HCT116 (cell line): ENCODE data around the gene PPP1R12C. TPM values are rescaled to one million over a fixed set of nuclear protein-coding genes. Genes with fewer than 3 reads are reported as not detected.

ENCODE experiments used
- ATAC-seq: fragments of 200-7000 bp; cut with Tn5 transposase; 2 replicates; pipeline ENCODE4 v1.9.1; 2020; ENCODE audit warnings: mild to moderate bottlenecking, moderate library complexity
- BruUV-seq: library from RNA; stranded (reverse); fragments of 400-500 nt; replicated peaks from 2 replicates; lab custom pipeline; 2021; lab: Mats Ljungman, UMichigan
- CTCF ChIA-PET: fragments of 300-600 bp; sonication (Branson Sonifier 250); formaldehyde crosslinking; loops from one replicate; lab custom pipeline; 2021; ENCODE audit warnings: antibody characterized with exemption; lab: Charles Lee
- POLR2A ChIA-PET: fragments of 300-600, 350-600 bp; sonication (Branson Sonifier 250); formaldehyde crosslinking; loops from one replicate; lab custom pipeline; 2021; ENCODE audit warnings: antibody characterized with exemption; lab: Charles Lee
- RAD21 ChIA-PET, 2 experiments: fragments of 300-600 bp; sonication (Branson Sonifier 250); formaldehyde crosslinking; loops; one replicate each; lab custom pipeline; 2023; ENCODE audit warnings: low total read pairs in 2 of 2; ENCODE audit not compliant: uncharacterized antibody in 2 of 2, unreplicated experiment in 2 of 2, low non-redundant PET in 1 of 2; lab: Charles Lee
- DNase-seq: peaks from one replicate; pipeline ENCODE4 v3.0.0-alpha.2; 2010; ENCODE audit warnings: low read depth, low spot score
- H2AFZ ChIP-seq: fragments of 200-600 bp; shearing (Covaris generic), sonication (generic); 2 replicates; pipeline ENCODE4 v1.6.1; 2017; ENCODE audit warnings: low read depth, mixed run types, mixed read lengths, antibody characterized with exemption, low read length; ENCODE audit not compliant: poor library complexity, severe bottlenecking
- H3K27ac ChIP-seq: 2 replicates; pipeline ENCODE4 v1.5.1; 2012; ENCODE audit warnings: low read depth, low read length
- H3K27me3 ChIP-seq: fragments of 200-600 bp; sonication (generic); 2 replicates; pipeline ENCODE4 v1.6.1; 2016; ENCODE audit warnings: mixed run types, low read length, mixed read lengths; ENCODE audit not compliant: insufficient read depth
- H3K36me3 ChIP-seq, 2 experiments: fragments of 200-500 bp in 1 of 2; fragments of 200-600 bp in 1 of 2; sonication (Bioruptor generic) in 1 of 2; sonication (generic) in 1 of 2; 2 replicates each; pipeline versions ENCODE4 v1.5.1 to v1.6.1; 2014 to 2016; ENCODE audit warnings: low read length in 2 of 2, inconsistent platforms in 1 of 2, mixed read lengths in 1 of 2, mixed run types in 1 of 2; ENCODE audit not compliant: insufficient read depth in 2 of 2, control insufficient read depth in 1 of 2
- H3K4me1 ChIP-seq, 2 experiments: fragments of 200-600 bp in 1 of 2; sonication (generic) in 1 of 2; 2 replicates each; pipeline versions ENCODE4 v1.5.1 to v1.6.1; 2012 to 2017; ENCODE audit warnings: low read length in 2 of 2, inconsistent platforms in 1 of 2, mild to moderate bottlenecking in 1 of 2, mixed read lengths in 1 of 2, mixed run types in 1 of 2, moderate library complexity in 1 of 2; ENCODE audit not compliant: insufficient read depth in 2 of 2, control insufficient read depth in 1 of 2
- H3K4me2 ChIP-seq: fragments of 200-600 bp; sonication (generic); 2 replicates; pipeline ENCODE4 v1.6.1; 2017; ENCODE audit warnings: mixed run types, low read length, mixed read lengths
- H3K4me3 ChIP-seq, 2 experiments: fragments of 200-600 bp in 1 of 2; sonication (generic) in 1 of 2; replicated peaks in 1 of 2; 2 replicates each; pipeline ENCODE4 v1.5.1; 2011 to 2016; ENCODE audit warnings: low read length in 2 of 2, control low read depth in 1 of 2, low read depth in 1 of 2, mild to moderate bottlenecking in 1 of 2, mixed read lengths in 1 of 2, mixed run types in 1 of 2
- H3K79me2 ChIP-seq: fragments of 200-600 bp; sonication (generic); 2 replicates; pipeline ENCODE4 v1.6.1; 2017; ENCODE audit warnings: mild to moderate bottlenecking, mixed run types, low read length, moderate library complexity, mixed read lengths; ENCODE audit not compliant: insufficient read depth
- H3K9ac ChIP-seq: fragments of 200-600 bp; sonication (generic); 2 replicates; pipeline ENCODE4 v1.6.1; 2016; ENCODE audit warnings: low read length, mixed read lengths
- H3K9me2 ChIP-seq: fragments of 200-600 bp; sonication (generic), shearing (Covaris generic); 2 replicates; pipeline ENCODE4 v1.6.1; 2017; ENCODE audit warnings: mixed run types, mild to moderate bottlenecking, moderate library complexity; ENCODE audit not compliant: insufficient read depth
- H3K9me3 ChIP-seq, 2 experiments: fragments of 200-500 bp in 1 of 2; fragments of 200-600 bp in 1 of 2; sonication (Bioruptor generic) in 1 of 2; sonication (generic) in 1 of 2; 2 replicates each; pipeline ENCODE4 v1.6.1; 2014 to 2017; ENCODE audit warnings: low read length in 2 of 2, mixed read lengths in 2 of 2, inconsistent platforms in 1 of 2, low read depth in 1 of 2, mild to moderate bottlenecking in 1 of 2, mixed run types in 1 of 2, moderate library complexity in 1 of 2; ENCODE audit not compliant: control insufficient read depth in 1 of 2, insufficient read depth in 1 of 2
- H4K20me1 ChIP-seq: fragments of 200-600 bp; sonication (generic), shearing (Covaris generic); 2 replicates; pipeline ENCODE4 v1.6.1; 2017; ENCODE audit warnings: mixed run types, mild to moderate bottlenecking, moderate library complexity; ENCODE audit not compliant: insufficient read depth
- EZH2 ChIP-seq: fragments of 200-600 bp; sonication (generic); IDR thresholded peaks from 2 replicates; pipeline ENCODE4 v1.6.1; 2017; ENCODE audit warnings: antibody characterized with exemption, mixed run types
- RAD21 ChIP-seq: IDR thresholded peaks from 2 replicates; pipeline ENCODE4 v1.6.1; 2012; ENCODE audit warnings: low read depth, mild to moderate bottlenecking
- SIN3A ChIP-seq: IDR thresholded peaks from 2 replicates; pipeline ENCODE4 v1.6.1; 2012; ENCODE audit warnings: low read depth
- SRF ChIP-seq: IDR thresholded peaks from 2 replicates; pipeline ENCODE4 v1.6.1; 2012; ENCODE audit warnings: low read depth
- intact Hi-C: fragments of 100-400 bp; cut with micrococcal nuclease; formaldehyde crosslinking; loops from 2 replicates; pipeline ENCODE4 v1.10.0; 2022
- total RNA-seq: library from RNA; stranded (reverse); gene quantifications from one replicate; pipeline ENCODE4 v1.2.1, GENCODE V29; 2021; ENCODE audit not compliant: unreplicated experiment
- TF ChIP-seq, protein P1 (sequence below): IDR thresholded peaks from 2 replicates; pipeline ENCODE4 v1.6.1; 2012

PPP1R12C gene
- total RNA-seq, 1 experiment from 2014 or later = 83.2 TPM

DNA sequence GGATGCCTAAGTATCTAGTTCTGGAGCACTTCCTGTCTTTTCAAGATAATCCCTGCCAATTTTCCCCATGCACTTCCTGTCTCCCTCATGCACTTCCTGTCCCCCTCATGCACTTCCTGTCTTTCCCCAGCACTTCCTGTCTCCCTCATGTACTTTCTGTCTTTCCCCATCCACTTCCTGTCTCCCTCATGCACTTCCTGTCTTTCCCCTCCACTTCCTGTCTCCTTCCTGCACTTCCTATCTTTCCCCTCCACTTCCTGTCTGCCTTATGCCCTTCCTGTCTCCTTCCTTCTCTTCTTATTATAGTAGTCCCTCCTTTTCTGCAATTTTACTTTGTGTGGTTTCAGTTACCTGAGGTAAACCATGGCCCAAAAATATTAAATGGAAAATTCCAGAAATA lies 34.6 kb upstream of the PPP1R12C start:
- H3K27ac ChIP-seq = peak overlapping the region; percentile 72
- H3K9me3 ChIP-seq = no peaks in the 10 kb centered on the region
- H4K20me1 ChIP-seq = no peaks in the 10 kb centered on the region
- H3K9ac ChIP-seq = no peak overlapping the region
- no peaks in the 10 kb centered on the region for H3K27me3 ChIP-seq
- H3K36me3 ChIP-seq = peaks cover 0 to 4% of the 10 kb centered on the region in 2 experiments; a peak in 1 of 4 replicates
- no peaks in the 10 kb centered on the region for H3K9me2 ChIP-seq
- intact Hi-C loops = no loop called here
- H3K4me2 ChIP-seq = peak overlapping the region; percentile 61
- H3K4me1 ChIP-seq = peaks cover 17 to 52% of the 10 kb centered on the region in 2 experiments
- H3K4me3 ChIP-seq = no peak overlapping the region; a peak in 1 of 4 replicates
- no peak overlapping the region for H2AFZ ChIP-seq
- no peaks in the 10 kb centered on the region for H3K79me2 ChIP-seq
- ChIA-PET RAD21 (no interaction called here), CTCF (interaction anchor here (1.0 to 1.2 kb wide), 2 partner anchors 8 to 11 kb away, joined by 3 to 5 read pairs; no protein-coding TSS in a partner anchor), POLR2A (no interaction called here)
- DNase-seq (peak; percentile 65), ATAC-seq (peak; percentile 26; the same call in 1 of the 2 replicates)
- peak; percentile 94 for TF ChIP-seq SRF
- TF ChIP-seq, protein P1, sequence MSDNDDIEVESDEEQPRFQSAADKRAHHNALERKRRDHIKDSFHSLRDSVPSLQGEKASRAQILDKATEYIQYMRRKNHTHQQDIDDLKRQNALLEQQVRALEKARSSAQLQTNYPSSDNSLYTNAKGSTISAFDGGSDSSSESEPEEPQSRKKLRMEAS = peak; percentile 75
- TF ChIP-seq EZH2 = no peak
- BruUV-seq = no TSS peak

DNA sequence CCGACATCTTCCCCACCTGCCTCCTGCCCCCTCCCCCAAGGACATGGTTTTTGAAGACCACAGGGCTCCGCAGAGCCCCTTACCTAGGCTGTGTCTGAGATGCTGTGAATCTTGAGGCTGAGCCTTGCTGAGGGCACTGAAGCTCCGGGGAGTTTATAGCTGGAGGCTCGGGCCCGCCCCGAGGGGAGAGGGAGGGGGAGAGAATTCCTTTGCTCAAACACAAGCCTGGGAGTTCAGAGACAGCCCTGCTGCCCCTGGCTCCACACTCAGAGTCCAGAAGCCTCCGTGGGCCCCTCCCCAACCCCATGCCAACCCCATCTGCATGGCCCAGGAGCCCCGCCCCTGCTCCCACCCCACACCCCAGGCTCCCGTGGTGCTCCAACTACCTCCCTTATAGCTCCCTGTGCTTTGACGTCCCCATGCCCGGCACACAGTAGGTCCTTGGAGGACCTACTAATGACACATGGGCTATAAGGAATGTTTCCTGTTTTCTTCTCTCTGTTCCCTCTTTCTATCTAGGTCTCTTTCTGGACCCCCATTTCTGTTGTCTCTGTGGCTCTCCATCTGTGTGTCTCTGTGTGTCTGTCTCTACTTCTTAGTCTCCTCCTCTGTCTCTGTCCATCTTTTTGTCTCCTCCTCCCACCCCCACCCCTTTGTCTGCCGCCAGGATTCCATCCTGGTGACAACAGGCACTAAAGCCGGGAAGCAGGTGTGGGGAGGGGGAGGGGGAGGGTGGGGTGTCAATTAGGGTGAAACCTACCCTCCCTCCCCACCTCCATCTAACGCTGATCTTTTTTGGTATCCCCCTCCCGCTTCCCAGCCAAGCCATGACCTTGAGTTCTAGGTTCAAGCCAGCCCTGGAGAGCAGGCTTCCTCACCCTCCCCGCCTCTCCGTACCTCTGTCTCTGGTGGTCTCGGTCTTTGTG lies 31.9 kb upstream of the PPP1R12C start, which contains the start of gene TNNT1:
Gene TNNT1 (minus strand): TSS at position 129 of the 926 bp plus-strand sequence. CDS start 2,049 bp downstream, outside the sequence.
- Histone ChIP-seq H3K4me2 (peak within 1 kb of the TSS; percentile 88), H3K9ac (no peak within 1 kb of the TSS), H3K4me3 (no peak within 1 kb of the TSS), H3K27ac (peak within 1 kb of the TSS; percentile 66), H4K20me1 (no peaks in the 10 kb centered on the region), H3K4me1 (peaks cover 19 to 60% of the 10 kb centered on the region in 2 experiments), H3K79me2 (peaks cover 4% of the 10 kb centered on the region), H3K9me2 (no peaks in the 10 kb centered on the region), H2AFZ (no peak within 1 kb of the TSS), H3K27me3 (no peaks in the 10 kb centered on the region), H3K9me3 (no peaks in the 10 kb centered on the region), H3K36me3 (peaks cover 0 to 4% of the 10 kb centered on the region in 2 experiments; a peak in 1 of 4 replicates)
- ChIA-PET POLR2A (no interaction called here), RAD21 (no interaction called here), CTCF (interaction anchor here (4.4 kb wide), 1 partner anchor 11 kb away, joined by 53 read pairs; no protein-coding TSS in a partner anchor)
- DNase-seq (no peak), ATAC-seq (no peak)
- intact Hi-C loops = loop anchor here (10.0 kb wide), 1 partner anchor 485 kb away; no protein-coding TSS in a partner anchor
- BruUV-seq = no TSS peak
- TF ChIP-seq RAD21 (no peak), SIN3A (no peak)
